NCI-H2081 treated with DMSO at 0.1 percent for 48 hours (cell line): ENCODE data around the gene TTC29.
"Not testable (repeated sequence)": the region's sequence is repeated elsewhere in the genome, so short reads cannot be mapped to it uniquely, and the experiment has no call there.

ENCODE experiments used
- DNase-seq: peaks from one replicate; lab custom pipeline; 2025; lab: John Stamatoyannopoulos, UW

Gene TTC29

DNA sequence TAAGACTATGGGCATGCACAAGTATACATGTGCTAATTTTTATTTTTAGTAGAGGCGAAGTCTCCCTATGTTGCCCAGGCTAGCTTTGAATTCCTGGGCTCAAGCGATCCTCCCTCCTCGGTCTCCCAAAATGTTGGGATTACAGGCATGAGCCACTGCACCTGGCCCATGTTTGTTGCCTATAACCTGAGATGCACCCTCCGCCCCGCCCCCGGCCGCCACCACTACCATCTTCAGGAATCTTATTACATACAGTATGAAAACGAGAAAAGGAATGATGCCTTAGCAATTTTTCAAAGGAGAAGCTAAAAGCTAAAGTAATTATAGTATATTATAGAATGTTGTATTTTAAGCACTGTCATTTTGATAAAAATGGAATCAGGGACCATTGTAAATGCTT is 245.8 kb downstream of the TTC29 start:
- DNase-seq, result no peak

DNA sequence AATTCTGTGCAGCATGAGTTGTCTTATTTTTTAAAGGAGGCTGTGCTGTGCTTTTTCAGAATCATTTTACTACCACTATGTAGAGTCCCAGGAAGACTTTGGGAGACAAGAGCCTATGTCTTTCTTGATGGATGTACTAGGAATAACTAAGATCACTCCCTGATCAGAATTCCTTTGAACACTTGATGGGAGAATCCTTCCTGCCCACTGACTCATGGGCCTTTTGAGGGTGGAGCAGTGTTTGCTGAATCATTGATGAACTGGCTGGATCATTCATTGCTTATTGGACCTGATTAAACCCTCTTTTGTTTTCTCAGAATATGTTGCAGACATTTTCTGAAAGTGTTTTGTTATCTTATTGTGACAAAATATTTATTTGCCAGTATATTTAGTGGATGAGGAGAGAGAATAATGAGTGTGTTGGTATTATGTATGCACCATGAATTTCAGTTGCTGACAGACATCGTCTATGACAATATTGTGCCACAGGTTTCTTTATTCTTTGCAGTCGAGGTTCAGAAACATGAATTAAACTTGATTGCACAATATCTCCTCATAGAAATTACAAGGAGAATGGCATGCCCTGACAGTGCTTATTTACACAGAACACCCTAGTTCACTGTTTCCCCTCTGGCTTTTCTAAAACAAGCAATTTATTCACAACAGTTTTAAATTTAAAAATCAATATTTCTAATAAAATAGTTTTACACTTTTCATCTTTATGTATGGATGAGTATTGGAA is 270.7 kb downstream of the TTC29 start:
- no peak for DNase-seq

DNA sequence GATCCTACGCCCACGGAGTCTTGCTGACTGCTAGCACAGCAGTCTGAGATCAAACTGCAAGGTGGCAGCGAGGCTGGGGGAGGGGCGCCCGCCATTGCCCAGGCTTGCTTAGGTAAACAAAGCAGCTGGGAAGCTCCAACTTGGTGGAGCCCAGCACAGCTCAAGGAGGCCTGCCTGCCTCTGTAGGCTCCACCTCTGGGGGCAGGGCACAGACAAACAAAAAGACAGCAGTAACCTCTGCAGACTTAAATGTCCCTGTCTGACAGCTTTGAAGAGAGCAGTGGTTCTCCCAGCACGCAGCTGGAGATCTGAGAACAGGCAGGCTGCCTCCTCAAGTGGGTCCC is 281.7 kb downstream of the TTC29 start:
- not testable (repeated sequence) for DNase-seq

DNA sequence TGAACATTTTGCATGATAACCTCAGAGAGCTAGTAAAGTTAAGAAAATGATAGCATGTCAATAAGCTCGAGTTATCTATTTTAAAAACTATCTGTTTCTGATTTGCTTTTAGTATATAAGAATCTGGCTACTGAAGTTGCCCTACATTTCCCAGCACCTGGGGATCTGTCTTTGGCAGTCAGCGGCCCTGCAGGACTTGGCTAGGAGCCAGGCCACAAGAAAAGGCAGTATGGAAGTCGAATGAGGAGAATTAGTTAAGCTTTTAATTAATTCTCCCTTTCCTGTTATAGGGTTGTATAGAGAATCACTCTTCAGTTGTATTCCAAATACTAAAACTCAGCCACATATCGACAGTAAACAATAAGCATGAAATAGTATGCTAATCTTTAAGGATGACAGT is 284.3 kb downstream of the TTC29 start:
- DNase-seq, result no peak
